Esophagus muscularis mucosa (tissue), 4 donors: Measurements from ENCODE around the gene TBCD.

Source experiments
- CTCF ChIP-seq, 3 experiments: fragments of 200-600 bp in 2 of 3; fragments of 450-650 bp in 1 of 3; sonication (generic) in 2 of 3; IDR thresholded peaks; one replicate each; pipeline ENCODE4 v1.5.1; 2017 to 2019; ENCODE audit warnings: antibody characterized with exemption in 3 of 3, mild to moderate bottlenecking in 2 of 3, moderate library complexity in 1 of 3
- EP300 ChIP-seq: sonication (generic); formaldehyde crosslinking; IDR thresholded peaks from one replicate; pipeline ENCODE4 v1.6.1; 2017; ENCODE audit warnings: antibody characterized with exemption
- POLR2A ChIP-seq: fragments of 450-650 bp; IDR thresholded peaks from one replicate; pipeline ENCODE4 v1.6.1; 2017; ENCODE audit warnings: antibody characterized with exemption, moderate library complexity, mild to moderate bottlenecking, low read depth
- POLR2AphosphoS5 ChIP-seq, 2 donors: sonication (generic); formaldehyde crosslinking; IDR thresholded peaks; one replicate each; pipeline ENCODE4 v1.6.1; 2017; ENCODE audit warnings: antibody characterized with exemption in 2 of 2

GRCh38 chr17:82859431-82860403, 107.9 kb downstream of the TBCD start:
- TF ChIP-seq CTCF (IDR thresholded peaks at IDR 0.05) (no peak), EP300 (no peak), POLR2A (no peak), POLR2AphosphoS5 (IDR thresholded peaks at IDR 0.05) (no peak)
